Measurements from ENCODE around the gene PRKG1. TPM values are rescaled to one million over a fixed set of nuclear protein-coding genes. Genes with fewer than 3 reads are reported as not detected.

Gene PRKG1
- total RNA-seq, 1 experiment from 2014 or later = 10.4 TPM

DNA sequence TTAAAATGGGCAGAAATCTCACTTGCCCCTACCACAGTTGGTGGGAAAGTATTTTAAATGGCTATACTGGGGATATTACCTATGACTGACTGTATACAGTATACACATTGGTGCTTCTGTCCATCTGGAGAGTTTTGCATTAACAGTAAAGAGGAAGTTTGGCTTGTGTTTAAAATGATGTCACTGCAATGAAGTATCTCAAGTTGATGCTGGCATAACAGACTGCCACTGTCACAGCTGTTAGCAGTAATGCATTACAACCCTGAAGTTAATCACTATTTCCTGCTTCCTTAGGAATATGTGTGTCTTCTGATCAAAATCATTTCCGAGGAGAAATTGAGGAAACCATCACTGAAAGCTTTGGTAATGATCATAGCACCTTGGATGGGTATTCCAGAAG lies 1241.7 kb downstream of the PRKG1 start:
- Histone ChIP-seq H2BK15ac (ENCODE audit: low read depth, low read length) (no peak overlapping the region), H2BK12ac (ENCODE audit: insufficient read length, low read depth, low read length) (no peak overlapping the region), H3T11ph (ENCODE audit: low read length) (no peak overlapping the region), H2BK120ac (ENCODE audit: low read depth, low read length, poor library complexity, severe bottlenecking) (no peak overlapping the region), H3K9ac (ENCODE audit: extremely low read depth, insufficient read length, low read length) (no peak overlapping the region), H3K18ac (ENCODE audit: insufficient read length, low read depth, low read length) (no peak overlapping the region), H4K5ac (ENCODE audit: insufficient read length, low read depth, low read length) (no peak overlapping the region), H3K23ac (ENCODE audit: insufficient read length, low read depth, low read length) (no peak overlapping the region), H3K27me3 (ENCODE audit: insufficient read depth, low read length) (peaks cover 41% of the 10 kb centered on the region), H3K56ac (ENCODE audit: insufficient read length, low read depth, low read length) (no peak overlapping the region), H3K27ac (ENCODE audit: insufficient read length, low read depth, low read length) (no peak overlapping the region), H4K91ac (ENCODE audit: insufficient read length, low read depth, low read length) (no peak overlapping the region), H2AFZ (ENCODE audit: low read length) (no peak overlapping the region), H2AK5ac (ENCODE audit: insufficient read length, low read length) (no peak overlapping the region), H3K79me1 (ENCODE audit: insufficient read depth, low read depth, low read length, poor library complexity, severe bottlenecking) (no peaks in the 10 kb centered on the region), H4K8ac (replicated peaks; ENCODE audit: insufficient read length, low read depth, low read length) (no peak overlapping the region), H2BK5ac (ENCODE audit: insufficient read length, low read length) (no peak overlapping the region), H2BK20ac (ENCODE audit: low read depth, low read length, poor library complexity, severe bottlenecking) (no peak overlapping the region), H3K4ac (ENCODE audit: low read depth, low read length) (no peak overlapping the region), H3K4me1 (ENCODE audit: insufficient read depth, low read length) (0 out of 2 replicates have a peak, but pooled peaks cover 2% of the 10 kb centered on the region), H4K20me1 (ENCODE audit: control insufficient read depth, insufficient read depth, insufficient read length) (peaks cover 4% of the 10 kb centered on the region), H3K79me2 (ENCODE audit: insufficient read depth, low read length) (no peaks in the 10 kb centered on the region), H3K4me2 (ENCODE audit: insufficient read depth, insufficient read length, low read length) (no peak overlapping the region), H3K9me3 (ENCODE audit: control insufficient read depth, low read depth, low read length) (no peaks in the 10 kb centered on the region), H3K23me2 (ENCODE audit: insufficient read length, low read depth, low read length, poor library complexity, severe bottlenecking) (peaks cover 18% of the 10 kb centered on the region), H3K14ac (ENCODE audit: insufficient read depth, low read length) (no peak overlapping the region)
- WGBS (ENCODE audit: extremely low coverage, insufficient read length, low lambda C conversion rate) = no CpG with 5 or more reads among the region's 1 CpG
- Mint-ChIP-seq H3K4me3 (no peak overlapping the region), H3K4me1 (peaks cover 12 to 13% of the 10 kb centered on the region in 2 experiments), H3K27ac (no peak overlapping the region), H3K36me3 (ENCODE audit: insufficient read depth in 1 of 3, low read depth in 3 of 3) (no peaks in the 10 kb centered on the region), H3K9me3 (no peaks in the 10 kb centered on the region; a peak in 1 of 5 replicates), H3K27me3 (ENCODE audit: low read depth) (peaks cover 75% of the 10 kb centered on the region)
- TF ChIP-seq, protein P1, sequence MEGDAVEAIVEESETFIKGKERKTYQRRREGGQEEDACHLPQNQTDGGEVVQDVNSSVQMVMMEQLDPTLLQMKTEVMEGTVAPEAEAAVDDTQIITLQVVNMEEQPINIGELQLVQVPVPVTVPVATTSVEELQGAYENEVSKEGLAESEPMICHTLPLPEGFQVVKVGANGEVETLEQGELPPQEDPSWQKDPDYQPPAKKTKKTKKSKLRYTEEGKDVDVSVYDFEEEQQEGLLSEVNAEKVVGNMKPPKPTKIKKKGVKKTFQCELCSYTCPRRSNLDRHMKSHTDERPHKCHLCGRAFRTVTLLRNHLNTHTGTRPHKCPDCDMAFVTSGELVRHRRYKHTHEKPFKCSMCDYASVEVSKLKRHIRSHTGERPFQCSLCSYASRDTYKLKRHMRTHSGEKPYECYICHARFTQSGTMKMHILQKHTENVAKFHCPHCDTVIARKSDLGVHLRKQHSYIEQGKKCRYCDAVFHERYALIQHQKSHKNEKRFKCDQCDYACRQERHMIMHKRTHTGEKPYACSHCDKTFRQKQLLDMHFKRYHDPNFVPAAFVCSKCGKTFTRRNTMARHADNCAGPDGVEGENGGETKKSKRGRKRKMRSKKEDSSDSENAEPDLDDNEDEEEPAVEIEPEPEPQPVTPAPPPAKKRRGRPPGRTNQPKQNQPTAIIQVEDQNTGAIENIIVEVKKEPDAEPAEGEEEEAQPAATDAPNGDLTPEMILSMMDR (conservative IDR thresholded peaks at IDR 0.05) = no peak
- DNase-seq = no peak

All from H9 (cell line).